Erythroblast (primary cell): Measurements from ENCODE around the gene S100A5.
A peak's percentile ranks its signal among the peaks of the same experiment; 100 is the strongest.
"Not testable (repeated sequence)": the region's sequence is repeated elsewhere in the genome, so short reads cannot be mapped to it uniquely, and the experiment has no call there.

Experiments
- DNase-seq, 2 experiments: peaks; one replicate each; lab custom pipeline; 2025; lab: John Stamatoyannopoulos, UW
- GATA1 ChIP-seq: IDR thresholded peaks from 2 replicates; pipeline ENCODE4 v1.6.1; 2011; ENCODE audit warnings: low read depth, mild to moderate bottlenecking, control low read depth, low read length, moderate library complexity
- POLR2A ChIP-seq: IDR thresholded peaks from 2 replicates; pipeline ENCODE4 v1.6.1; 2011; ENCODE audit warnings: mild to moderate bottlenecking, low read length

The S100A5 gene

GRCh38 chr1:153572569-153573015 is 31.9 kb upstream of the S100A5 start:
- no peak for TF ChIP-seq GATA1
- TF ChIP-seq POLR2A = no peak

GRCh38 chr1:153571706-153572105 is 31.0 kb upstream of the S100A5 start:
- no peak for DNase-seq
- TF ChIP-seq POLR2A = no peak
- no peak for TF ChIP-seq GATA1

More at GRCh38 chr1:153572569-153573015, 31.9 kb upstream of the S100A5 start:
- DNase-seq = peak; percentile 40 to 56

GRCh38 chr1:153570874-153571273 is 30.1 kb upstream of the S100A5 start:
- no peak for DNase-seq
- no peak for TF ChIP-seq GATA1
- no peak for TF ChIP-seq POLR2A

GRCh38 chr1:153569465-153569864 is 28.7 kb upstream of the S100A5 start:
- DNase-seq = no peak
- TF ChIP-seq GATA1 (no peak), POLR2A (no peak)

- no peak for TF ChIP-seq POLR2A
- no peak for TF ChIP-seq GATA1
- DNase-seq = peak; percentile 85 to 92
Observed at GRCh38 chr1:153568367-153569099, 27.8 kb upstream of the S100A5 start.

GRCh38 chr1:153567621-153568366 is 27.1 kb upstream of the S100A5 start:
- peak in 1 of 2 experiments; percentile 44 for DNase-seq
- no peak for TF ChIP-seq GATA1
- no peak for TF ChIP-seq POLR2A

GRCh38 chr1:153566414-153567371 is 26.0 kb upstream of the S100A5 start:
- TF ChIP-seq GATA1 (no peak), POLR2A (peak; percentile 70)

GRCh38 chr1:153565529-153566374 is 25.0 kb upstream of the S100A5 start, which contains the start of gene S100A2:
Gene S100A2 (minus strand): TSS chr1:153565844. CDS start chr1:153563877, 1,967 bp downstream.
- TF ChIP-seq POLR2A (no peak), GATA1 (no peak)
- peak; percentile 53 to 75 for DNase-seq

More at GRCh38 chr1:153566414-153567371, 26.0 kb upstream of the S100A5 start:
- peak; percentile 95 to 96 for DNase-seq

GRCh38 chr1:153563991-153564390 is 23.3 kb upstream of the S100A5 start:
- TF ChIP-seq POLR2A (no peak), GATA1 (no peak)
- no peak for DNase-seq

- TF ChIP-seq GATA1 (no peak), POLR2A (no peak)
- DNase-seq = no peak
Observed at GRCh38 chr1:153563483-153563901, 22.8 kb upstream of the S100A5 start.

- DNase-seq = not testable (repeated sequence)
Observed at GRCh38 chr1:153562021-153562420, 21.3 kb upstream of the S100A5 start.

GRCh38 chr1:153561466-153561985 is 20.8 kb upstream of the S100A5 start:
- no peak for DNase-seq
- TF ChIP-seq POLR2A (no peak), GATA1 (no peak)
